HG02623 (cell line): ENCODE data around the gene FZD10.

Experiments
- ATAC-seq: cut with Tn5 transposase; IDR thresholded peaks from one replicate; pipeline ENCODE4 v1.9.1; 2021; ENCODE audit warnings: moderate library complexity; ENCODE audit not compliant: unreplicated experiment

Gene FZD10

GRCh38 chr12:130152386-130152785, 9.9 kb upstream of the FZD10 start:
- no peak for ATAC-seq

- ATAC-seq, result no peak
Observed at GRCh38 chr12:130153803-130154202, 8.5 kb upstream of the FZD10 start.

GRCh38 chr12:130154276-130155070, 7.8 kb upstream of the FZD10 start:
- no peak for ATAC-seq

- ATAC-seq, result no peak
Observed at GRCh38 chr12:130155416-130156073, 6.7 kb upstream of the FZD10 start.

GRCh38 chr12:130156652-130157275, 5.5 kb upstream of the FZD10 start:
- ATAC-seq, result no peak

GRCh38 chr12:130157998-130158753, 4.1 kb upstream of the FZD10 start:
- no peak for ATAC-seq

- ATAC-seq, result no peak
Observed at GRCh38 chr12:130158754-130159059, 3.6 kb upstream of the FZD10 start.

- ATAC-seq, result no peak
Observed at GRCh38 chr12:130160306-130160705, 2.0 kb upstream of the FZD10 start.

- ATAC-seq, result no peak
Observed at GRCh38 chr12:130160711-130161231, 1.5 kb upstream of the FZD10 start.

GRCh38 chr12:130161261-130162243, 712 bp upstream of the FZD10 start:
- ATAC-seq, result no peak

GRCh38 chr12:130162745-130163460, 639 bp downstream of the FZD10 start:
- ATAC-seq, result no peak

- no peak for ATAC-seq
Observed at GRCh38 chr12:130163461-130164215, 1.4 kb downstream of the FZD10 start.

GRCh38 chr12:130164216-130164542, 1.9 kb downstream of the FZD10 start:
- ATAC-seq, result no peak

- no peak for ATAC-seq
Observed at GRCh38 chr12:130164936-130165335, 2.7 kb downstream of the FZD10 start.

- ATAC-seq, result no peak
Observed at GRCh38 chr12:130166306-130166705, 4.0 kb downstream of the FZD10 start.

- no peak for ATAC-seq
Observed at GRCh38 chr12:130167537-130167936, 5.3 kb downstream of the FZD10 start.

GRCh38 chr12:130169256-130169655, 7.0 kb downstream of the FZD10 start:
- no peak for ATAC-seq

GRCh38 chr12:130169924-130170323, 7.7 kb downstream of the FZD10 start:
- ATAC-seq, result no peak

GRCh38 chr12:130170611-130171010, 8.3 kb downstream of the FZD10 start:
- no peak for ATAC-seq
